Germinal center (tissue), 1 donor: ENCODE data around the gene PTGDR2.

ENCODE experiments used
- DNase-seq: peaks from one replicate; pipeline ENCODE4 v3.0.0; 2012; ENCODE audit warnings: mixed read lengths, low spot score

Gene PTGDR2

GRCh38 chr11:60874421-60875365, 18.9 kb upstream of the PTGDR2 start:
- DNase-seq, result no peak

GRCh38 chr11:60873533-60873932, 17.8 kb upstream of the PTGDR2 start:
- DNase-seq, result no peak

GRCh38 chr11:60872961-60873524, 17.3 kb upstream of the PTGDR2 start:
- DNase-seq, result no peak

- DNase-seq, result no peak
These were observed 16.6 kb upstream of the PTGDR2 start for GRCh38 chr11:60872124-60872960.

- no peak for DNase-seq
These were observed 15.8 kb upstream of the PTGDR2 start for GRCh38 chr11:60871378-60872061.

- no peak for DNase-seq
These were observed 15.1 kb upstream of the PTGDR2 start for GRCh38 chr11:60870733-60871377.

- no peak for DNase-seq
These were observed 14.5 kb upstream of the PTGDR2 start for GRCh38 chr11:60870276-60870675.

- no peak for DNase-seq
These were observed 13.7 kb upstream of the PTGDR2 start for GRCh38 chr11:60869451-60869825.

GRCh38 chr11:60868682-60869450, 13.1 kb upstream of the PTGDR2 start:
- DNase-seq, result no peak

- no peak for DNase-seq
These were observed 12.3 kb upstream of the PTGDR2 start for GRCh38 chr11:60867871-60868681.

- DNase-seq, result no peak
These were observed 11.4 kb upstream of the PTGDR2 start, which contains the start of gene ZP1 for GRCh38 chr11:60866911-60867870. TSS of gene ZP1 (plus strand) at chr11:60867542. CDS start at chr11:60867562, 20 bp downstream.

- DNase-seq, result no peak
These were observed 9.2 kb upstream of the PTGDR2 start for GRCh38 chr11:60864856-60865513.

GRCh38 chr11:60863550-60864521, 8.1 kb upstream of the PTGDR2 start:
- DNase-seq, result no peak

- DNase-seq, result no peak
These were observed 6.4 kb upstream of the PTGDR2 start for GRCh38 chr11:60862171-60862570.

- DNase-seq, result no peak
These were observed 5.2 kb upstream of the PTGDR2 start for GRCh38 chr11:60860943-60861342.

GRCh38 chr11:60859616-60860250, 4.0 kb upstream of the PTGDR2 start:
- no peak for DNase-seq
